GM10248 (cell line): ENCODE results near the gene ZFP92.

Source experiments
- CTCF ChIA-PET: fragments of 300-600 bp; sonication (Branson Sonifier 250); formaldehyde crosslinking; extraction: SDS; loops from one replicate; lab custom pipeline; 2021; ENCODE audit warnings: antibody characterized with exemption; lab: Yijun Ruan, JAX
- POLR2A ChIA-PET: fragments of 350-650 bp; sonication (Branson Sonifier 250); formaldehyde crosslinking; extraction: SDS; loops from one replicate; lab custom pipeline; 2020; ENCODE audit warnings: antibody characterized with exemption; lab: Yijun Ruan, JAX
- DNase-seq: peaks from one replicate; pipeline ENCODE4 v3.0.0; 2012; ENCODE audit errors: extremely low spot score
- TF ChIP-seq, protein P1 (sequence below): IDR thresholded peaks from 2 replicates; pipeline ENCODE4 v1.5.1; 2012; ENCODE audit warnings: mild to moderate bottlenecking, low read depth; ENCODE audit errors: extremely low read depth, missing control alignments, control extremely low read depth

ZFP92 gene

DNA sequence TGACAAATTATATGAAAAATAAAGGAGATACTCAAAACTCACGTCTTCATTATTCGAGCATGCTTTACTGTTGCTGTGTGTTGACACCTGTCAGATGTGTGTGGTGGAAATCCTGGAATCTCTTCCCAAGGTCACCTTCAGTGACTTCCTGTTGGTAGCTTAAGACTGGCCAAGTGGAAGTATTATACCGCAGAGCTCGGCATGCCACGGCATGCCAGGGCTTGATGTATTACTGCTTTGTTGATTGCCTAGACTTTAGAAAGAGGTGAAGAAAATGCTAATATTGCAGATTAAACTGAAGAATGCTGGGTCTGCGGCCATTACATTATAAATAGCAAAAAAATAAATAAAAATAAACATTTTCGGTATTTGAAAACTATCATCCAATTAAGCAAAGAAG, 30.0 kb downstream of the ZFP92 start:
- TF ChIP-seq, protein P1, sequence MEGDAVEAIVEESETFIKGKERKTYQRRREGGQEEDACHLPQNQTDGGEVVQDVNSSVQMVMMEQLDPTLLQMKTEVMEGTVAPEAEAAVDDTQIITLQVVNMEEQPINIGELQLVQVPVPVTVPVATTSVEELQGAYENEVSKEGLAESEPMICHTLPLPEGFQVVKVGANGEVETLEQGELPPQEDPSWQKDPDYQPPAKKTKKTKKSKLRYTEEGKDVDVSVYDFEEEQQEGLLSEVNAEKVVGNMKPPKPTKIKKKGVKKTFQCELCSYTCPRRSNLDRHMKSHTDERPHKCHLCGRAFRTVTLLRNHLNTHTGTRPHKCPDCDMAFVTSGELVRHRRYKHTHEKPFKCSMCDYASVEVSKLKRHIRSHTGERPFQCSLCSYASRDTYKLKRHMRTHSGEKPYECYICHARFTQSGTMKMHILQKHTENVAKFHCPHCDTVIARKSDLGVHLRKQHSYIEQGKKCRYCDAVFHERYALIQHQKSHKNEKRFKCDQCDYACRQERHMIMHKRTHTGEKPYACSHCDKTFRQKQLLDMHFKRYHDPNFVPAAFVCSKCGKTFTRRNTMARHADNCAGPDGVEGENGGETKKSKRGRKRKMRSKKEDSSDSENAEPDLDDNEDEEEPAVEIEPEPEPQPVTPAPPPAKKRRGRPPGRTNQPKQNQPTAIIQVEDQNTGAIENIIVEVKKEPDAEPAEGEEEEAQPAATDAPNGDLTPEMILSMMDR: no peak
- ChIA-PET CTCF (no interaction called here), POLR2A (no interaction called here)
- DNase-seq: no peak

DNA sequence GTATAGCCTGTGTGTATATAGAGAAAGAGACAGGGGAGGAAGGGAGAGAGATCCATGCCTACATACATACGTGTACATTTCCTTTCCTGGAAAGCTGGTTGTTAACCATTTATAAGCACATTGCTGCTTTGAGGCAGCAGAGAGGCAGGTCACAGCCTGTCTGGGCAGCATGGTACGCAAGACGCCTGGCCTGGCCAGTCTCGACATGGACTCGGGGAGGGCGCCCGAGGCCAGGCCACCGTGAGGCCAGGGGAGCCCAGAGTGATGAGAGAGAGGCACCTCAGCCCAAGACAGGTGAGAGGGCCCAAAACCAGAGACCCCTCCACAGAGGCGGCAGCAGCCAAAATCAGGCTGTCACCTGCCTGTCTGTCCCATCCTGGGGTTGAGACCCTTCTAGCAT, 30.7 kb downstream of the ZFP92 start:
- ChIA-PET CTCF (no interaction called here), POLR2A (no interaction called here)
- no peak for DNase-seq
- TF ChIP-seq, protein P1: no peak

DNA sequence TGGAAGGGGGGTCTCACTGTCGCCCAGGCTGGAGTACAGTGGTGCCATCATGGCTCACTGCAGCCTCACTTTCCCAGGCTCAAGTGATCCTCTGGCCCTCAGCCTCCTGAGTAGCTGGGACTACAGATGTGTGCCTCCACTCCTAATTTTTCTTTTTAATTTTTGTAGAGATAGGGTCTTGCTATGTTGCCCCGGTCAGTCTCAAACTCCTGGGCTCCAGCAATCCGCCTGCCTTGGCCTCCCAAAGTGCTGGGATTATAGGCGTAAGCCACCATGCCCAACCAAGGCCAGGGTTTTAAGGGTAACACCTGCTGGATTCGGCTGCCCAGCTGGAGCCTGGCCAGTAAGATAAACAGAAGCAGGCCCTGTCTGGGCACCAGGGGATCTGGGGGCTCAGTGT, 31.2 kb downstream of the ZFP92 start:
- POLR2A ChIA-PET: no interaction called here
- CTCF ChIA-PET: no interaction called here
- no peak for DNase-seq
- TF ChIP-seq, protein P1: no peak

DNA sequence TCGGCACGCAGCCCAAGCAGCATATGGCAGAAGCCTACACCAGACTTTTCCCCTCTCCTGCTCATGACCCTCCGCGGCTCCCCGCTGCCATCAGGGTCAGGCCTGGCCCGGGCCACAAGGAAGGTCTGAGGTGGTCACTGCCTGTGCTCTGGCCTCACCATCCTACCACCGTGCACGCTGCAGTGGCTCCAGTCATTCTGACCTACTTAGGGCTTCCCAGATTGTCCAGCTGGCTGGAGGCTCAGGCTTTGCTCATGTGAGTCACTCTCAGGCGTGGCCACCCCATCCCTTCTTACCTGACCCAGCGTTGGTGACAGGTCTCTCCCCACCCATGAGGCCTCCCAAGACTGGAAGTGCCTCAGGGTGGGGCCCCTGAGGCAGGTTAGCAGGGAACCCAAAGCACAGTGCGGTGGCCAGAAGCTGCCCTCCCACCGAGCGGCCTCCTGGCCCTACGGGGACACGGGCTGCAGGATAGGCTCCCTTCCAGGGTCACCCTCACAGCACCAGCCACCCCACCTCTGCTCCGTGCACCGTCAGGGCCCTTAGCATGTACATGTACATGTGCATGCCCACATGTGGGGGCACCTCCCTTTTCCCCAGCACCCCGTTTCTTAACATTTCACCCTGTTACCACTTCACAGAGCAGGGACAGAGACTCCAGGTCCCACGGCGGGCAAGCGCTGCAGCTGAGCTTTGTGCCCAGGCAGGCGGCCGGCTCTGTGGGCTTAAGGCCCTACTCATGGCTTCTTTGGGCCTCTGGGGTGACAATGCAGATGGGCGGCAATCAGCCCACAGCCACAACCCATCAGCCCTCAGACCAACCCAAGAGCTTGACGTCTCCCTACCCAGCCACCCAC, 32.4 kb downstream of the ZFP92 start:
- POLR2A ChIA-PET: no interaction called here
- TF ChIP-seq, protein P1: no peak
- CTCF ChIA-PET: no interaction called here
- no peak for DNase-seq

DNA sequence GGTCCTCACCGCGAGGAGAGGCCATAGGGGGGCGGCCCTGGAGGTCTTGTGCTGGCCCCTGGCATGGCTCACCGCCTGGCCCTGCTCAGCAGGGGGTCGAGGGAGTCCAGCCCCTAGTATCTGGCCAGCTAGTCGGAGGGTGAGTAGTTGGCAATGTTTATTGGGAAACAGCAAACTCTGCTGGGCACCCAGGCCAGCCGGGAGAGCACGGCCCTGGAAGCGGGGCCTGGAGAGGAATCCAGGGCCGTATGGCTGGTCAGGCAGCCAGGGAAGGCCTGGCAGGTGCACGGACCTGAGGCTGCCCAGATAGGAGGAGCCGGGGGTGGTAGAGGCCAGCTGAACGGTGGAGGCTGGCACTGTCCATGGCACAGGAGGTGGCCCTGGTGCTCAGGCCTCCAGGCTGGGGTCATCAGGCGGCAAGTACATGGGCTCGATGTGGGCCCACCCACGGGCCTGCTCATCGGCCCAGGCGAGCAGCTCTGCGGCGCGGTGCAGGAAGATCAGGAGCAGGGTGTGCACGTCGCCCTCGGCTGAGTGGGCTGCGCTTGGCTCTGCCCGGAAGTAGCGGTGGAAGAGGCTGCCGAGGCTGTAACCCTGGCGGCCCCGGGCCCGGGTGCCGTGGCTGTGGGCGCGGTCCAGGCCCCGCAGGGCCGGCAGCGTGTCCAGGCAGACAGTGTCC, 33.2 kb downstream of the ZFP92 start:
- POLR2A ChIA-PET: no interaction called here
- TF ChIP-seq, protein P1: no peak
- CTCF ChIA-PET: no interaction called here
- DNase-seq: no peak

DNA sequence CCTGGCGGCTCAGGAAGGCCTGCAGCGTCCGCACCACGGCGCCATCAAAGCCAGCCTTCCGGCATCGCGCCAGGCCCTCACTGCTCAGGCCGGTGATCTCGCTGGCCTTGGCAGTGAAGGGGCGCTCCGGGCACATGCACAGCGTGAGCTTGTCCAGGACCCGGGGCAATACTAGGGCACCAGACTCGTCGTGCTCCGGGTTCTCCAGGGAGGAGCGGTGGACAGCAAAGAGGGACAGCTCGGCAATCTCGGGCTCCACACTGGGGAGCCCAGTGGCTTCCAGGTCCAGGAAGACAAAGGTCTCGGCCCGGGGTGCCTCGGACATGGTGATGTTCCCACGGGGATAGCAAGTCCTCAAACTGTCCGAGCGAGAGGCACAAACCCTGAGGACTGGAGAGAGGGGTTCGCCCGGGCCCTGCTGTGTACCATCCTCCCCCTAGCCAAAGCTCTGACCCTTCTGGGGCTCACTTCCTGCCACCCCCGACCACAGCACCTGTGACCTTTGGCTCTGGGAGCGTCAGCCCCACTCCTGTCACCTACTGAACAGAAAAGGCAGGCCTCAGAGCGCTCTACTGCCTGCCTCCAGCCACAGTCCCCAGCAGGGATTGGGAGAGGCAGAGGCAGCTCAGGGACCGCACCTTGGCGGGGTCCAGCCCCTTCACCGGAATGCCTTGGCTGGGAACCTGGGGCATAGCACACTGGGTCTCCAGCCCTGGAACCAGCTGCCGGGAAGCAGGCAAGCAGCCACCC, 34.0 kb downstream of the ZFP92 start:
- no peak for DNase-seq
- ChIA-PET POLR2A (no interaction called here), CTCF (no interaction called here)
- TF ChIP-seq, protein P1: no peak
